IMR-90 (cell line): ENCODE measurements around the gene DGKB. TPM values are rescaled to one million over a fixed set of nuclear protein-coding genes. Genes with fewer than 3 reads are reported as not detected.

Source experiments
- ATAC-seq: fragments of 200-7000 bp; cut with Tn5 transposase; 2 replicates; pipeline ENCODE4 v1.9.1; 2020; ENCODE audit warnings: low read depth, mild to moderate bottlenecking, moderate library complexity
- BruUV-seq: library from RNA; stranded (reverse); fragments of 400-500 nt; replicated peaks from 2 replicates; lab custom pipeline; 2021; lab: Mats Ljungman, UMichigan
- CTCF ChIA-PET: fragments of 300-600 bp; formaldehyde crosslinking; extraction: SDS; loops from one replicate; lab custom pipeline; 2021; ENCODE audit warnings: antibody characterized with exemption; lab: Yijun Ruan, JAX
- POLR2A ChIA-PET: fragments of 300-600 bp; sonication (Branson Sonifier 250); formaldehyde crosslinking; loops from one replicate; lab custom pipeline; 2022; ENCODE audit warnings: antibody characterized with exemption; ENCODE audit not compliant: unreplicated experiment; lab: Charles Lee
- DNase-seq: peaks from one replicate; pipeline ENCODE4 v3.0.0; 2013
- H2AFZ ChIP-seq: replicated peaks from 2 replicates; pipeline ENCODE3; 2013; ENCODE audit warnings: low read length, mild to moderate bottlenecking; ENCODE audit not compliant: poor library complexity
- H2AK5ac ChIP-seq: 2 replicates; pipeline ENCODE4 v1.6.1; 2013; ENCODE audit warnings: low read depth, low read length, inconsistent platforms
- H2AK9ac ChIP-seq: replicated peaks from 2 replicates; pipeline ENCODE3; 2013; ENCODE audit warnings: mild to moderate bottlenecking, low read depth, low read length, moderate library complexity; ENCODE audit not compliant: poor library complexity
- H2BK120ac ChIP-seq: 2 replicates; pipeline ENCODE4 v1.6.1; 2013; ENCODE audit warnings: low read depth, low read length, inconsistent platforms
- H2BK15ac ChIP-seq: 3 replicates; pipeline ENCODE4 v1.6.1; 2013; ENCODE audit warnings: low read depth, low read length, inconsistent platforms
- H2BK20ac ChIP-seq: 2 replicates; pipeline ENCODE4 v1.6.1; 2013; ENCODE audit warnings: low read depth, mild to moderate bottlenecking, inconsistent platforms, low read length, moderate library complexity
- H2BK5ac ChIP-seq: 2 replicates; pipeline ENCODE4 v1.6.1; 2013; ENCODE audit warnings: mild to moderate bottlenecking, low read depth, low read length, inconsistent platforms; ENCODE audit not compliant: poor library complexity, severe bottlenecking
- H3K14ac ChIP-seq: replicated peaks from 2 replicates; pipeline ENCODE4 v1.6.1; 2013; ENCODE audit warnings: low read depth, low read length, inconsistent platforms
- H3K18ac ChIP-seq: 2 replicates; pipeline ENCODE4 v1.6.1; 2013; ENCODE audit warnings: low read depth, low read length, control low read depth
- H3K23ac ChIP-seq: 2 replicates; pipeline ENCODE4 v1.6.1; 2013; ENCODE audit warnings: low read depth, low read length, inconsistent platforms
- H3K27ac ChIP-seq: 2 replicates; pipeline ENCODE4 v1.5.1; 2013; ENCODE audit warnings: mild to moderate bottlenecking, control low read depth, low read length; ENCODE audit not compliant: insufficient read depth
- H3K27me3 ChIP-seq: 2 replicates; pipeline ENCODE4 v1.6.1; 2013; ENCODE audit warnings: low read length; ENCODE audit not compliant: control insufficient read depth, insufficient read depth
- H3K36me3 ChIP-seq: 2 replicates; pipeline ENCODE4 v1.6.1; 2013; ENCODE audit warnings: low read length, mixed read lengths; ENCODE audit not compliant: control insufficient read depth, insufficient read depth
- H3K4ac ChIP-seq: 2 replicates; pipeline ENCODE4 v1.6.1; 2013; ENCODE audit warnings: low read depth, low read length, inconsistent platforms
- H3K4me1 ChIP-seq: 2 replicates; pipeline ENCODE4 v1.6.1; 2013; ENCODE audit warnings: low read length, mixed read lengths; ENCODE audit not compliant: control insufficient read depth, insufficient read depth
- H3K4me2 ChIP-seq: 2 replicates; pipeline ENCODE4 v1.6.1; 2013; ENCODE audit warnings: low read depth, mild to moderate bottlenecking, control low read depth, low read length, moderate library complexity
- H3K4me3 ChIP-seq: 2 replicates; pipeline ENCODE4 v1.5.1; 2013; ENCODE audit warnings: low read depth, mild to moderate bottlenecking, control low read depth, low read length, moderate library complexity; ENCODE audit not compliant: insufficient read depth
- H3K56ac ChIP-seq: 2 replicates; pipeline ENCODE4 v1.6.1; 2013; ENCODE audit warnings: low read length, inconsistent platforms; ENCODE audit not compliant: insufficient read depth; ENCODE audit errors: extremely low read depth
- H3K79me1 ChIP-seq, 2 experiments: 2 replicates each; pipeline ENCODE4 v1.6.1; 2013; ENCODE audit warnings: low read length in 2 of 2, inconsistent platforms in 1 of 2, low read depth in 1 of 2
- H3K9ac ChIP-seq: 2 replicates; pipeline ENCODE4 v1.6.1; 2013; ENCODE audit warnings: low read depth, low read length, control low read depth
- H3K9me1 ChIP-seq: 2 replicates; pipeline ENCODE4 v1.6.1; 2013; ENCODE audit warnings: low read length, inconsistent platforms; ENCODE audit not compliant: insufficient read depth
- H3K9me3 ChIP-seq: 2 replicates; pipeline ENCODE4 v1.6.1; 2013; ENCODE audit warnings: low read length; ENCODE audit not compliant: control insufficient read depth, insufficient read depth
- H4K20me1 ChIP-seq: 2 replicates; pipeline ENCODE4 v1.6.1; 2013; ENCODE audit warnings: low read length, inconsistent platforms; ENCODE audit not compliant: insufficient read depth
- H4K5ac ChIP-seq: 2 replicates; pipeline ENCODE4 v1.6.1; 2013; ENCODE audit warnings: mild to moderate bottlenecking, low read depth, low read length, control low read depth
- H4K8ac ChIP-seq, 2 experiments: 2 replicates each; pipeline ENCODE4 v1.6.1; 2013; ENCODE audit warnings: low read depth in 2 of 2, low read length in 2 of 2, control low read depth in 1 of 2, inconsistent platforms in 1 of 2
- H4K91ac ChIP-seq: 2 replicates; pipeline ENCODE4 v1.6.1; 2013; ENCODE audit warnings: low read depth, low read length, inconsistent platforms; ENCODE audit not compliant: insufficient read depth
- BHLHE40 ChIP-seq: fragments of 150-350 bp; IDR thresholded peaks from 2 replicates; pipeline ENCODE4 v1.6.1; 2016; ENCODE audit warnings: mild to moderate bottlenecking, low read depth, low read length
- CEBPB ChIP-seq: IDR thresholded peaks from 2 replicates; pipeline ENCODE4 v1.6.1; 2012; ENCODE audit warnings: low read depth, low read length, improper control_type of control experiment
- FOS ChIP-seq: fragments of 150-350 bp; IDR thresholded peaks from 2 replicates; pipeline ENCODE4 v1.6.1; 2016; ENCODE audit warnings: low read depth, low read length
- RCOR1 ChIP-seq: IDR thresholded peaks from 2 replicates; pipeline ENCODE4 v1.6.1; 2012; ENCODE audit warnings: mild to moderate bottlenecking, low read length, improper control_type of control experiment; ENCODE audit not compliant: insufficient replicate concordance
- SMC3 ChIP-seq: fragments of 150-350 bp; IDR thresholded peaks from 2 replicates; pipeline ENCODE4 v1.6.1; 2016; ENCODE audit warnings: low read depth, mild to moderate bottlenecking, antibody characterized with exemption, low read length, moderate library complexity
- WGBS, 2 experiments: methylation state at CpG; one replicate each; pipeline versions ENCODE4 v1.1.5 to v1.1.7; 2013; ENCODE audit warnings: missing lambda C conversion rate in 2 of 2; ENCODE audit not compliant: insufficient read length in 1 of 2; ENCODE audit errors: extremely low coverage in 2 of 2; 5-methylcytosine and 5-hydroxymethylcytosine counted together
- dilution Hi-C: fragments of 300-500 bp; cut with HindIII; formaldehyde crosslinking; loops from one replicate; pipeline ENCODE4 v1.14.3; 2018; ENCODE audit warnings: low sequenced_read_pairs; ENCODE audit not compliant: unreplicated experiment
- in situ Hi-C: fragments of 300-500 bp; cut with MboI; formaldehyde crosslinking; loops from 3 replicates; pipeline ENCODE4 v1.14.3; 2019; ENCODE audit warnings: low sequenced_read_pairs, inconsistent platforms, mixed read lengths
- intact Hi-C: fragments of 100-400 bp; cut with micrococcal nuclease; formaldehyde crosslinking; loops from 2 replicates; pipeline ENCODE4 v1.10.0; 2022
- polyA plus RNA-seq, 3 experiments: library from polyadenylated mRNA; depleted of rRNA; stranded (reverse); fragments of >200 nt; gene quantifications; 2 replicates each; pipeline ENCODE4 v1.2.3, GENCODE V29; 2012; ENCODE audit warnings: low replicate concordance in 1 of 3
- total RNA-seq: library from RNA; depleted of rRNA; stranded (reverse); fragments of >200 nt; gene quantifications from 2 replicates; pipeline ENCODE4 v1.2.3, GENCODE V29; 2012

DGKB gene
- total and polyA plus RNA-seq, 2 of the 4 experiments (the other 2 are of a cell fraction): not detected

DNA sequence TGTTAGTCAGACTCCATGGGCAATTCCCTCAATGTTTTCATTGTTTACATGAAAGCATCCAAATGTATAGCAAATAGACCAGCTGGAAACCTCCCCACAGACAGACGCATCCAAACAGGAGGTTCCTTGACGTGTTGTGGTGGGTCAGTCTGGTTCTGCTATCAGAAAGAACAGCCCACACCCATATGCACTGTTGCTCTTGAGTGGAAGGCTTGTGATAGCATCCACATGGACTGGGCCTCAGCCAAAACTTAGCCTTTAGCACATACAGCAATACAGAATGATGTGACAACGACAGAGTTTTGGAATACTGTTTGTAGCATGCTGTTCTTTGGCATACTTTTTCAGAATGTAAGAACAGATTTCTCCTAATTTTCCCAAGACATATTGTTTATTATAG is 613.9 kb downstream of the DGKB start:
- Histone ChIP-seq H2AFZ (no peak overlapping the region), H3K4me3 (no peak overlapping the region), H3K9me1 (no peaks in the 10 kb centered on the region), H3K4me1 (no peaks in the 10 kb centered on the region), H4K5ac (no peak overlapping the region), H3K14ac (no peak overlapping the region), H2BK20ac (no peak overlapping the region), H4K20me1 (no peaks in the 10 kb centered on the region), H4K91ac (no peak overlapping the region), H3K18ac (no peak overlapping the region), H3K27ac (no peak overlapping the region), H2BK120ac (no peak overlapping the region), H3K4me2 (no peak overlapping the region), H2AK5ac (no peak overlapping the region), H3K4ac (no peak overlapping the region), H3K56ac (no peak overlapping the region), H3K9me3 (no peaks in the 10 kb centered on the region), H2BK5ac (no peak overlapping the region), H3K79me1 (no peaks in the 10 kb centered on the region), H3K36me3 (no peaks in the 10 kb centered on the region), H3K27me3 (no peaks in the 10 kb centered on the region), H4K8ac (no peak overlapping the region), H3K9ac (no peak overlapping the region), H3K23ac (no peak overlapping the region), H2AK9ac (no peak overlapping the region), H2BK15ac (no peak overlapping the region)
- WGBS, 2 experiments: no CpG with 5 or more reads among the region's 3 CpGs
- DNase-seq (no peak), ATAC-seq (no peak)
- in situ Hi-C loops: no loop called here
- intact Hi-C loops: no loop called here
- no peak for TF ChIP-seq CEBPB
- TF ChIP-seq RCOR1: no peak
- no peak for TF ChIP-seq BHLHE40
- TF ChIP-seq SMC3: no peak
- no peak for TF ChIP-seq FOS
- BruUV-seq: no TSS peak
- dilution Hi-C loops: no loop called here
- ChIA-PET CTCF (no interaction called here), POLR2A (no interaction called here)
